Measurements from ENCODE around the gene MLYCD.
A peak's percentile ranks its signal among the peaks of the same experiment; 100 is the strongest.

The MLYCD gene

GRCh38 chr16:83964684-83965443, 65.9 kb downstream of the MLYCD start:
- Histone ChIP-seq H3K4me3 (ENCODE audit: low read depth, low read length) (no peak overlapping the region), H3K27me3 (replicated peaks) (peaks cover 11% of the 10 kb centered on the region), H3K27ac (no peak overlapping the region), H3K36me3 (replicated peaks) (peaks cover 13% of the 10 kb centered on the region)
- TF ChIP-seq, protein P1, sequence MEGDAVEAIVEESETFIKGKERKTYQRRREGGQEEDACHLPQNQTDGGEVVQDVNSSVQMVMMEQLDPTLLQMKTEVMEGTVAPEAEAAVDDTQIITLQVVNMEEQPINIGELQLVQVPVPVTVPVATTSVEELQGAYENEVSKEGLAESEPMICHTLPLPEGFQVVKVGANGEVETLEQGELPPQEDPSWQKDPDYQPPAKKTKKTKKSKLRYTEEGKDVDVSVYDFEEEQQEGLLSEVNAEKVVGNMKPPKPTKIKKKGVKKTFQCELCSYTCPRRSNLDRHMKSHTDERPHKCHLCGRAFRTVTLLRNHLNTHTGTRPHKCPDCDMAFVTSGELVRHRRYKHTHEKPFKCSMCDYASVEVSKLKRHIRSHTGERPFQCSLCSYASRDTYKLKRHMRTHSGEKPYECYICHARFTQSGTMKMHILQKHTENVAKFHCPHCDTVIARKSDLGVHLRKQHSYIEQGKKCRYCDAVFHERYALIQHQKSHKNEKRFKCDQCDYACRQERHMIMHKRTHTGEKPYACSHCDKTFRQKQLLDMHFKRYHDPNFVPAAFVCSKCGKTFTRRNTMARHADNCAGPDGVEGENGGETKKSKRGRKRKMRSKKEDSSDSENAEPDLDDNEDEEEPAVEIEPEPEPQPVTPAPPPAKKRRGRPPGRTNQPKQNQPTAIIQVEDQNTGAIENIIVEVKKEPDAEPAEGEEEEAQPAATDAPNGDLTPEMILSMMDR (IDR thresholded peaks at IDR 0.05; ENCODE audit: low read depth, low read length, missing control alignments) = no peak
- in situ Hi-C loops (cut with HindIII; ENCODE audit: low pct_ligation_motif_present, low sequenced_read_pairs) = no loop called here
- DNase-seq = no peak

DNA sequence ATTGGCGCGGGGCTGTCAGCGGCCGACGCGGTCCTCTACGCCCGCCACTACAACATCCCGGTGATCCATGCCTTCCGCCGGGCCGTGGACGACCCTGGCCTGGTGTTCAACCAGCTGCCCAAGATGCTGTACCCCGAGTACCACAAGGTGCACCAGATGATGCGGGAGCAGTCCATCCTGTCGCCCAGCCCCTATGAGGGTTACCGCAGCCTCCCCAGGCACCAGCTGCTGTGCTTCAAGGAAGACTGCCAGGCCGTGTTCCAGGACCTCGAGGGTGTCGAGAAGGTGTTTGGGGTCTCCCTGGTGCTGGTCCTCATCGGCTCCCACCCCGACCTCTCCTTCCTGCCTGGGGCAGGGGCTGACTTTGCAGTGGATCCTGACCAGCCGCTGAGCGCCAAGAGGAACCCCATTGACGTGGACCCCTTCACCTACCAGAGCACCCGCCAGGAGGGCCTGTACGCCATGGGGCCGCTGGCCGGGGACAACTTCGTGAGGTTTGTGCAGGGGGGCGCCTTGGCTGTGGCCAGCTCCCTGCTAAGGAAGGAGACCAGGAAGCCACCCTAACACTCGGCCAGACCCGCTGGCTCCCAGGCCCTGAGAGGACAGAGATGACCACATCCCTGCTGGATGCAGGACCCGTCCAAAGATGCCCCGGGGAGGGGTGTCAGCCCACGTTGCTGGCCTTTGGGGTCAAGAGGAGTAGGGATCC, 66.7 kb downstream of the MLYCD start:
- no peak overlapping the region for H3K4me3 ChIP-seq (ENCODE audit: low read depth, low read length)
- peaks cover 12% of the 10 kb centered on the region for H3K27me3 ChIP-seq (replicated peaks)
- no peak overlapping the region for H3K27ac ChIP-seq
- in situ Hi-C loops (cut with HindIII; ENCODE audit: low pct_ligation_motif_present, low sequenced_read_pairs) = no loop called here
- TF ChIP-seq, protein P1 (IDR thresholded peaks at IDR 0.05; ENCODE audit: low read depth, low read length, missing control alignments) = no peak
- no peak for DNase-seq
- H3K36me3 ChIP-seq (replicated peaks) = peaks cover 8% of the 10 kb centered on the region

- peaks cover 12% of the 10 kb centered on the region for H3K27me3 ChIP-seq (replicated peaks)
- DNase-seq = no peak
- TF ChIP-seq, protein P1 (IDR thresholded peaks at IDR 0.05; ENCODE audit: low read depth, low read length, missing control alignments) = no peak
- H3K27ac ChIP-seq = no peak overlapping the region
- H3K4me3 ChIP-seq (ENCODE audit: low read depth, low read length) = no peak overlapping the region
- H3K36me3 ChIP-seq (replicated peaks) = peaks cover 2% of the 10 kb centered on the region
- in situ Hi-C loops (cut with HindIII; ENCODE audit: low pct_ligation_motif_present, low sequenced_read_pairs) = no loop called here
Measured at GRCh38 chr16:83966153-83966696, 67.3 kb downstream of the MLYCD start.

DNA sequence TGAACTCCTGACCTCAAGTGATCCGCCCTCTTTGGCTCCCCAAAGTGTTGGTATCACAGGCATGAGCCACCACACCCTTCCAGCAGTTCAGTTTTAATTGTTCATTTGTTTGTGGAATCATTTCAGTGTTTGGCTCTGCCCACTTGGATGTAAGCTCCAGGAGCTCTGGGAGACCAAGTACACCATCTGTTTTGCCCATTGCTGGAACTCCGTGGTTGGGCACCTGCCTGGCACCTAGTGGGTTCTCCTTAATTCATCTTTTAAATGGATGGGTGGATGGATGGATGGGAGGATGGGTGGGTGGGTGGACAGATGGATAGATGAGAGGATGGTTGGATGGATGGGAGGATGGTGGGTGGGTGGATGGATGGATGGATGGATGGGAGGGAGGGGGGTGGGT, 68.2 kb downstream of the MLYCD start:
- in situ Hi-C loops (cut with HindIII; ENCODE audit: low pct_ligation_motif_present, low sequenced_read_pairs) = no loop called here
- Histone ChIP-seq H3K4me3 (ENCODE audit: low read depth, low read length) (no peak overlapping the region), H3K27ac (no peak overlapping the region), H3K27me3 (replicated peaks) (peaks cover 12% of the 10 kb centered on the region), H3K36me3 (replicated peaks) (peaks cover 2% of the 10 kb centered on the region)
- TF ChIP-seq, protein P1 (IDR thresholded peaks at IDR 0.05; ENCODE audit: low read depth, low read length, missing control alignments) = no peak
- no peak for DNase-seq

DNA sequence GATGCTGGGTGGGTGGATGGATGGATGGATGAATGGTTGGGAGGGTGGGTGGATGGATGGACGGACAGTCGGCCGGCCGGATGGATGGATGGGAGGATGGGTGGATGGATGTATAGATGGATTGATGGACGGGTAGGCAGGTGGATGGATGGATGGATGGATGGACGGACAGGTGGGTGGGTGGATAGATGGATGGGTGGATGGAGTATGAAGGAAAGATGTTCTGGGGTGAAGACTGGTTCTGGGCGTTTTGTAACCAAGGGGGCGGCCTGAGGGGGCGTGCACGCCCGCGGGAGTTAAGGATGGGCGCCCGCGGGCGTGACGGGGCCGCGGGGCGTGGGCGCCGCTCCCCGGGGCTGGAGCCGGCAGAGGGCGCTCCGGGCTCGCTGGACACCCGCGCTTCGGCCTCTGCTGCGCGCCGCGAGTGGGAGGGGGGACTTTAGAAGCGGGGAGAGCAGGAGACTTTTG, 69.0 kb downstream of the MLYCD start, which contains the start of gene NECAB2:
NECAB2 (plus strand) TSS at position 407 of the 468 bp plus-strand sequence. CDS start 405 bp downstream, outside the sequence.
- Histone ChIP-seq H3K27me3 (replicated peaks) (peaks cover 12% of the 10 kb centered on the region), H3K4me3 (ENCODE audit: low read depth, low read length) (peak within 1 kb of the TSS; percentile 15), H3K36me3 (replicated peaks) (no peaks in the 10 kb centered on the region), H3K27ac (no peak within 1 kb of the TSS)
- in situ Hi-C loops (cut with HindIII; ENCODE audit: low pct_ligation_motif_present, low sequenced_read_pairs) = no loop called here
- DNase-seq = no peak
- TF ChIP-seq, protein P1 (IDR thresholded peaks at IDR 0.05; ENCODE audit: low read depth, low read length, missing control alignments) = peak; percentile 46
